T-cell (primary cell): ENCODE data around the gene BCCIP. TPM values are rescaled to one million over a fixed set of nuclear protein-coding genes. Genes with fewer than 3 reads are reported as not detected.

ENCODE experiments used
- ATAC-seq, 4 experiments: fragments of 200-7000 bp in 3 of 4; fragments of 150-1000 bp in 1 of 4; cut with Tn5 transposase; replicated peaks in 1 of 4; 1 replicate in 3 of 4; 2 replicates in 1 of 4; pipeline ENCODE4 v1.10.0; 2021; ENCODE audit warnings: moderate library complexity in 3 of 4, mild to moderate bottlenecking in 2 of 4, moderate number of reproducible peaks in 1 of 4
- CTCF ChIA-PET, 2 donors: fragments of 300-600 bp; sonication (Branson Sonifier 250); formaldehyde crosslinking; loops; one replicate each; lab custom pipeline; 2022; ENCODE audit warnings: antibody characterized with exemption in 2 of 2; lab: Charles Lee
- POLR2A ChIA-PET, 2 donors: fragments of 300-600 bp; sonication (Branson Sonifier 250); formaldehyde crosslinking; loops; one replicate each; lab custom pipeline; 2022; ENCODE audit warnings: antibody characterized with exemption in 2 of 2; lab: Charles Lee
- DNase-seq, 35 experiments: peaks; one replicate each; pipeline versions ENCODE4 v3.0.0 to v3.0.0-alpha.2; 2013 to 2023
- H3K27ac ChIP-seq: one replicate; pipeline ENCODE4 v1.5.1; 2013; ENCODE audit warnings: low read length
- H3K27me3 ChIP-seq, 2 experiments: replicated peaks in 1 of 2; 1 replicate in 1 of 2; 2 replicates in 1 of 2; pipeline versions ENCODE4 v1.6.1 to v1.7.0; 2013; ENCODE audit warnings: low read length in 1 of 2, mixed read lengths in 1 of 2; ENCODE audit not compliant: control insufficient read depth in 2 of 2, insufficient read depth in 2 of 2; ENCODE audit errors: extremely low read depth in 1 of 2
- H3K36me3 ChIP-seq, 2 donors: 1 replicate in 1 of 2; 2 replicates in 1 of 2; pipeline versions ENCODE4 v1.6.1 to v1.7.0; 2013; ENCODE audit warnings: low read length in 1 of 2; ENCODE audit not compliant: control insufficient read depth in 2 of 2, insufficient read depth in 1 of 2; ENCODE audit errors: extremely low read depth in 1 of 2
- H3K4me1 ChIP-seq, 2 experiments: 1 replicate in 1 of 2; 2 replicates in 1 of 2; pipeline versions ENCODE4 v1.6.1 to v1.7.0; 2013; ENCODE audit warnings: low read length in 2 of 2, mixed read lengths in 1 of 2; ENCODE audit not compliant: insufficient read depth in 2 of 2, control insufficient read depth in 1 of 2; ENCODE audit errors: extremely low read depth in 1 of 2
- H3K4me3 ChIP-seq, 2 donors: 1 replicate in 1 of 2; 2 replicates in 1 of 2; pipeline versions ENCODE4 v1.5.1 to v1.7.0; 2013; ENCODE audit warnings: mild to moderate bottlenecking in 2 of 2, low read length in 1 of 2, moderate library complexity in 1 of 2; ENCODE audit not compliant: control insufficient read depth in 1 of 2; ENCODE audit errors: extremely low read depth in 1 of 2
- H3K9me3 ChIP-seq: 2 replicates; pipeline ENCODE4 v1.7.0; 2013
- H3K27ac Mint-ChIP-seq, 2 donors: one replicate each; pipeline ENCODE4 v1.8.0; 2020 to 2021; ENCODE audit warnings: mild to moderate bottlenecking in 2 of 2, mixed read lengths in 2 of 2
- H3K27me3 Mint-ChIP-seq, 2 donors: one replicate each; pipeline ENCODE4 v1.8.0; 2021 to 2022; ENCODE audit warnings: mixed read lengths in 2 of 2
- H3K36me3 Mint-ChIP-seq: one replicate; pipeline ENCODE4 v1.8.0; 2021; ENCODE audit warnings: mixed read lengths
- H3K4me1 Mint-ChIP-seq, 3 donors: one replicate each; pipeline ENCODE4 v1.8.0; 2020 to 2022; ENCODE audit warnings: mixed read lengths in 3 of 3, mild to moderate bottlenecking in 1 of 3
- H3K4me3 Mint-ChIP-seq, 3 donors: one replicate each; pipeline ENCODE4 v1.8.0; 2020 to 2022; ENCODE audit warnings: mild to moderate bottlenecking in 3 of 3, mixed read lengths in 3 of 3, moderate library complexity in 3 of 3
- H3K9me3 Mint-ChIP-seq, 3 donors: one replicate each; pipeline ENCODE4 v1.8.0; 2020 to 2022; ENCODE audit warnings: mixed read lengths in 3 of 3
- WGBS: methylation state at CpG from one replicate; pipeline ENCODE4 v1.1.5; 2013; ENCODE audit warnings: missing lambda C conversion rate; ENCODE audit not compliant: insufficient coverage; 5-methylcytosine and 5-hydroxymethylcytosine counted together
- total RNA-seq, 35 experiments: library from RNA in 6 of 35; stranded (reverse) in 6 of 35; fragments of 120-200 nt in 1 of 35; gene quantifications; one replicate each; pipeline versions ENCODE4 v1.2.1 to v1.2.4 and lab custom pipeline; 2013 to 2026

The BCCIP gene
- total RNA-seq, 5 donors from 2014 or later (not counting 1 experiment from before 2014, with no cell fraction given): 34.0 to 43.2 (median 38.2) TPM

- H3K9me3 ChIP-seq: no peaks in the 10 kb centered on the region
- DNase-seq (no peak), ATAC-seq (no peak)
- H3K4me1 Mint-ChIP-seq: no peaks in the 10 kb centered on the region
- H3K4me1 ChIP-seq: no peaks in the 10 kb centered on the region
- H3K27ac Mint-ChIP-seq: no peak overlapping the region
- ChIA-PET POLR2A (no interaction called here), CTCF (no interaction called here)
- 100% methylated on average over 1 of the region's 5 CpGs for WGBS
- H3K36me3 ChIP-seq: no peaks in the 10 kb centered on the region
- H3K9me3 Mint-ChIP-seq: no peaks in the 10 kb centered on the region
- H3K27me3 ChIP-seq: peaks cover 0 to 11% of the 10 kb centered on the region in 2 experiments
- H3K27ac ChIP-seq: no peak overlapping the region
- H3K4me3 Mint-ChIP-seq: no peak overlapping the region
- H3K4me3 ChIP-seq: no peak overlapping the region
- peaks cover 0 to 8% of the 10 kb centered on the region in 2 donors for H3K27me3 Mint-ChIP-seq
- H3K36me3 Mint-ChIP-seq: no peaks in the 10 kb centered on the region
These were observed 44.8 kb upstream of the BCCIP start for GRCh38 chr10:125778556-125778955.

GRCh38 chr10:125779403-125780327 is 43.7 kb upstream of the BCCIP start:
- Histone ChIP-seq H3K9me3 (no peaks in the 10 kb centered on the region), H3K27ac (no peak overlapping the region), H3K4me3 (no peak overlapping the region), H3K36me3 (no peaks in the 10 kb centered on the region), H3K4me1 (no peaks in the 10 kb centered on the region), H3K27me3 (peaks cover 0 to 7% of the 10 kb centered on the region in 2 experiments)
- no peak for ATAC-seq
- POLR2A ChIA-PET: no interaction called here
- H3K4me3 Mint-ChIP-seq: no peak overlapping the region
- no peaks in the 10 kb centered on the region for H3K9me3 Mint-ChIP-seq
- no peaks in the 10 kb centered on the region for H3K36me3 Mint-ChIP-seq
- peak in 1 of 35 experiments; percentile 1 for DNase-seq
- H3K4me1 Mint-ChIP-seq: no peaks in the 10 kb centered on the region
- CTCF ChIA-PET: no interaction called here
- H3K27me3 Mint-ChIP-seq: peaks cover 0 to 4% of the 10 kb centered on the region in 2 donors
- 74% methylated on average over 4 of the region's 10 CpGs for WGBS
- H3K27ac Mint-ChIP-seq: no peak overlapping the region

- peaks cover 0 to 7% of the 10 kb centered on the region in 2 experiments for H3K27me3 ChIP-seq
- Mint-ChIP-seq H3K9me3 (no peaks in the 10 kb centered on the region), H3K36me3 (peaks cover 6% of the 10 kb centered on the region), H3K27ac (no peak overlapping the region), H3K4me3 (no peak overlapping the region), H3K4me1 (no peaks in the 10 kb centered on the region), H3K27me3 (peaks cover 0 to 4% of the 10 kb centered on the region in 2 donors)
- ChIA-PET CTCF (interaction anchor here in 1 of 2 donors (0.7 kb wide), 1 partner anchor 510 kb away, joined by 5 read pairs; no protein-coding TSS in a partner anchor), POLR2A (no interaction called here)
- no peaks in the 10 kb centered on the region for H3K4me1 ChIP-seq
- no peak for DNase-seq
- WGBS: 92% methylated on average over 8 of the region's 8 CpGs
- H3K27ac ChIP-seq: no peak overlapping the region
- H3K36me3 ChIP-seq: no peaks in the 10 kb centered on the region
- no peak for ATAC-seq
- H3K9me3 ChIP-seq: no peaks in the 10 kb centered on the region
- no peak overlapping the region for H3K4me3 ChIP-seq
These were observed 42.0 kb upstream of the BCCIP start for GRCh38 chr10:125781374-125781773.

GRCh38 chr10:125782054-125782453 is 41.3 kb upstream of the BCCIP start:
- no peak for ATAC-seq
- no peak overlapping the region for H3K4me3 Mint-ChIP-seq
- H3K9me3 ChIP-seq: no peaks in the 10 kb centered on the region
- H3K36me3 ChIP-seq: no peaks in the 10 kb centered on the region
- ChIA-PET CTCF (no interaction called here), POLR2A (no interaction called here)
- H3K4me3 ChIP-seq: no peak overlapping the region
- peaks cover 0 to 4% of the 10 kb centered on the region in 2 donors for H3K27me3 Mint-ChIP-seq
- H3K4me1 ChIP-seq: no peaks in the 10 kb centered on the region
- H3K27ac Mint-ChIP-seq: no peak overlapping the region
- H3K4me1 Mint-ChIP-seq: peaks cover under 1 to 4% (median 2%) of the 10 kb centered on the region in 3 donors
- 90% methylated on average over 10 of the region's 11 CpGs for WGBS
- H3K36me3 Mint-ChIP-seq: peaks cover 8% of the 10 kb centered on the region
- peaks cover 0 to 7% of the 10 kb centered on the region in 2 experiments for H3K27me3 ChIP-seq
- H3K27ac ChIP-seq: no peak overlapping the region
- DNase-seq: no peak
- H3K9me3 Mint-ChIP-seq: no peaks in the 10 kb centered on the region

- peaks cover 11% of the 10 kb centered on the region for H3K36me3 Mint-ChIP-seq
- Histone ChIP-seq H3K36me3 (no peaks in the 10 kb centered on the region), H3K27me3 (peaks cover 0 to 5% of the 10 kb centered on the region in 2 experiments), H3K27ac (no peak overlapping the region), H3K4me1 (no peaks in the 10 kb centered on the region), H3K4me3 (no peak overlapping the region), H3K9me3 (no peaks in the 10 kb centered on the region)
- H3K4me1 Mint-ChIP-seq: peaks cover 5 to 9% (median 7%) of the 10 kb centered on the region in 3 donors
- CTCF ChIA-PET: no interaction called here
- no peak overlapping the region for H3K27ac Mint-ChIP-seq
- DNase-seq (no peak), ATAC-seq (no peak)
- peaks cover 0 to 4% of the 10 kb centered on the region in 2 donors for H3K27me3 Mint-ChIP-seq
- no peak overlapping the region for H3K4me3 Mint-ChIP-seq
- 81% methylated on average over 7 of the region's 11 CpGs for WGBS
- POLR2A ChIA-PET: no interaction called here
- no peaks in the 10 kb centered on the region for H3K9me3 Mint-ChIP-seq
These were observed 40.7 kb upstream of the BCCIP start for GRCh38 chr10:125782616-125783015.

- CTCF ChIA-PET: no interaction called here
- POLR2A ChIA-PET: no interaction called here
- Histone ChIP-seq H3K4me1 (peaks cover 2 to 8% of the 10 kb centered on the region in 2 experiments), H3K9me3 (no peaks in the 10 kb centered on the region), H3K36me3 (no peaks in the 10 kb centered on the region), H3K27ac (no peak overlapping the region), H3K27me3 (no peaks in the 10 kb centered on the region), H3K4me3 (no peak overlapping the region)
- no peak overlapping the region for H3K4me3 Mint-ChIP-seq
- H3K4me1 Mint-ChIP-seq: peaks cover 13 to 17% (median 15%) of the 10 kb centered on the region in 3 donors
- H3K27ac Mint-ChIP-seq: no peak overlapping the region
- no peaks in the 10 kb centered on the region for H3K9me3 Mint-ChIP-seq
- DNase-seq (no peak), ATAC-seq (no peak)
- H3K36me3 Mint-ChIP-seq: peaks cover 14% of the 10 kb centered on the region
- 95% methylated on average over 7 of the region's 7 CpGs for WGBS
- H3K27me3 Mint-ChIP-seq: no peaks in the 10 kb centered on the region
These were observed 39.9 kb upstream of the BCCIP start for GRCh38 chr10:125783408-125783807.
